Measurements from ENCODE around the gene ETFB. TPM values are rescaled to one million over a fixed set of nuclear protein-coding genes. Genes with fewer than 3 reads are reported as not detected.

The ETFB gene
- total RNA-seq, 1 donor from 2014 or later, result 43.7 TPM

DNA sequence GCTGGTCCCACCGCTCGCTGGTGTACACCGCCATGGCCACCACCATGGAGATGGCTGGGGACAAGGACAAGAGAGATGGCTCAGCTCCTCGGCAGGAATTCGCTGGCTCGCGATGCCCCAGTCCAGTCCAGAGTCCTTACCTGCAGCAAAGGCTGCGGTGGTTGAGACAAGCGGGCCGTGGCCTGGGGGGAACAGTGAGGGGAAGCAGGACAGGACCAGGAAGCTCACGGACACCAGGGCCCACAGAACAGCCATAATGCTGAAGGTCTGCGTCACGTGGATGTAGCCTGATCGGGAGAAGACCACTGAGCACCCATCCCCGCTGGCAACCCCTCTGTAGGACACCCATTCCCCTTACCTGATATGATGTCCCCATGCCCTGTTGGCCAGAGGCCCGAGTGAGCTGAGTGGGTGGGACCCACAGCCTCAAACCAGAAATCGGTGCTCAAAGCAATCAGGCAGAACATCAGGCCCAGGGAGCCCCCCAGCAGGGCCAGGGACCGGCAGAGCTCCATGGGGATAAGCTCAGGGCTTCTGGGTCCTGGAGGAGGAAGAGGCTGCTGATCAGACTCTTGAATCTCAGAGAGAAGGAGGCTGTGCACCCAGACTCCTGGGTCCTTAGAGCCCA lies 5.9 kb upstream of the ETFB start:
- Mint-ChIP-seq H3K4me1 (ENCODE audit: low read depth) (peaks cover 5% of the 10 kb centered on the region), H3K36me3 (ENCODE audit: low read depth) (no peaks in the 10 kb centered on the region), H3K27ac (ENCODE audit: unreplicated experiment) (no peak overlapping the region), H3K4me3 (ENCODE audit: unreplicated experiment) (no peak overlapping the region), H3K9me3 (ENCODE audit: low read depth) (no peaks in the 10 kb centered on the region), H3K27me3 (ENCODE audit: low read depth) (no peaks in the 10 kb centered on the region)
- DNase-seq (ENCODE audit: low spot score), result no peak
- TF ChIP-seq, protein P1, sequence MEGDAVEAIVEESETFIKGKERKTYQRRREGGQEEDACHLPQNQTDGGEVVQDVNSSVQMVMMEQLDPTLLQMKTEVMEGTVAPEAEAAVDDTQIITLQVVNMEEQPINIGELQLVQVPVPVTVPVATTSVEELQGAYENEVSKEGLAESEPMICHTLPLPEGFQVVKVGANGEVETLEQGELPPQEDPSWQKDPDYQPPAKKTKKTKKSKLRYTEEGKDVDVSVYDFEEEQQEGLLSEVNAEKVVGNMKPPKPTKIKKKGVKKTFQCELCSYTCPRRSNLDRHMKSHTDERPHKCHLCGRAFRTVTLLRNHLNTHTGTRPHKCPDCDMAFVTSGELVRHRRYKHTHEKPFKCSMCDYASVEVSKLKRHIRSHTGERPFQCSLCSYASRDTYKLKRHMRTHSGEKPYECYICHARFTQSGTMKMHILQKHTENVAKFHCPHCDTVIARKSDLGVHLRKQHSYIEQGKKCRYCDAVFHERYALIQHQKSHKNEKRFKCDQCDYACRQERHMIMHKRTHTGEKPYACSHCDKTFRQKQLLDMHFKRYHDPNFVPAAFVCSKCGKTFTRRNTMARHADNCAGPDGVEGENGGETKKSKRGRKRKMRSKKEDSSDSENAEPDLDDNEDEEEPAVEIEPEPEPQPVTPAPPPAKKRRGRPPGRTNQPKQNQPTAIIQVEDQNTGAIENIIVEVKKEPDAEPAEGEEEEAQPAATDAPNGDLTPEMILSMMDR (IDR thresholded peaks at IDR 0.05), result no peak

DNA sequence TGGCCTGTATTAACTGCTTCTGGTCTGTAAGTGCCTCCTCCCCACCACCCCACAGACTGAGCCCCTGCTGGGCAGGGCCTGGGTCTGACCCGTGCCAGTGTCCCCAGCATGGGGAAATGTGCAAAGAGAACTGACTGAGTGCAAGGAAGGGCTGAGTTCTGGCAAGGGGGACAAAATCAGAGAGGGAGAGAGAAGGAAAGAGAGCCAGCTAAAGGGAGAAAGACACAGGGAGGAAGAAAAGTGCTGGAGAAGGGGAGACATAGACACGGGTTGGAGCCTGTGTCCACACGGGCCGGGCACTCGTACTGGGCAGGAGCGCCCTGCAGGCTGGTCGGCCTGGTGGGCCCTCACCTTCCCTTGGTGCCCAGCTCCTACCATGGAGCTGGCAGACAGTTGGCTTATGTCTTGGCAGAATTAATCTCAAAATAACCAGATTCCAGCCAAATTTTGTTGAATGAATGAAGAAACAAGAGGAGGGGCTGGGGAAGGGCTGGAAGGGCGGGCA lies 5.0 kb upstream of the ETFB start:
- Mint-ChIP-seq H3K4me3 (ENCODE audit: unreplicated experiment) (no peak overlapping the region), H3K27ac (ENCODE audit: unreplicated experiment) (no peak overlapping the region), H3K9me3 (ENCODE audit: low read depth) (no peaks in the 10 kb centered on the region), H3K4me1 (ENCODE audit: low read depth) (peaks cover 13% of the 10 kb centered on the region), H3K27me3 (ENCODE audit: low read depth) (no peaks in the 10 kb centered on the region), H3K36me3 (ENCODE audit: low read depth) (no peaks in the 10 kb centered on the region)
- no peak for DNase-seq (ENCODE audit: low spot score)
- TF ChIP-seq, protein P1 (IDR thresholded peaks at IDR 0.05), result no peak

DNA sequence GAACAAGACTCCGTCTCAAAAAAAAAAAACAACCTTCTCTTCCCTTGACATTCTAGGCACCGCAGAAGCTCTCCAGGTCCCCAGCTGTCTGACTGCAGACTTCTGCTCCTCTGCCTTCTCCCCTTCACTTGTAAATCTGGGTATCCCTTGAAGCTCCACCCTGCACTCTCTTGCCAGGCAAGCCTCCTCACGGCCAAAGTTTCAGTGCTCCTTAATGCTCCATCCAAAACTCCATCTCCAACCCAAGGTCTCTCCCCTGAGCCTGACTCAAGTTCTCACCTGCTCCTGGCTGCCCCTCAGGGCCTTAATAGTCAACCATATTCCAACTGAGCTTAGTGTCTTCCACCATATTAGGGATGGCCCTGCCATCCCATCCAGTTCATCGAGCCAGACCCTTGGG lies 4.0 kb upstream of the ETFB start:
- no peak overlapping the region for H3K4me3 Mint-ChIP-seq (ENCODE audit: unreplicated experiment)
- no peak overlapping the region for H3K27ac Mint-ChIP-seq (ENCODE audit: unreplicated experiment)
- H3K4me1 Mint-ChIP-seq (ENCODE audit: low read depth), result peaks cover 20% of the 10 kb centered on the region
- no peaks in the 10 kb centered on the region for H3K9me3 Mint-ChIP-seq (ENCODE audit: low read depth)
- DNase-seq (ENCODE audit: low spot score), result no peak
- H3K36me3 Mint-ChIP-seq (ENCODE audit: low read depth), result no peaks in the 10 kb centered on the region
- TF ChIP-seq, protein P1 (IDR thresholded peaks at IDR 0.05), result no peak
- H3K27me3 Mint-ChIP-seq (ENCODE audit: low read depth), result no peaks in the 10 kb centered on the region

DNA sequence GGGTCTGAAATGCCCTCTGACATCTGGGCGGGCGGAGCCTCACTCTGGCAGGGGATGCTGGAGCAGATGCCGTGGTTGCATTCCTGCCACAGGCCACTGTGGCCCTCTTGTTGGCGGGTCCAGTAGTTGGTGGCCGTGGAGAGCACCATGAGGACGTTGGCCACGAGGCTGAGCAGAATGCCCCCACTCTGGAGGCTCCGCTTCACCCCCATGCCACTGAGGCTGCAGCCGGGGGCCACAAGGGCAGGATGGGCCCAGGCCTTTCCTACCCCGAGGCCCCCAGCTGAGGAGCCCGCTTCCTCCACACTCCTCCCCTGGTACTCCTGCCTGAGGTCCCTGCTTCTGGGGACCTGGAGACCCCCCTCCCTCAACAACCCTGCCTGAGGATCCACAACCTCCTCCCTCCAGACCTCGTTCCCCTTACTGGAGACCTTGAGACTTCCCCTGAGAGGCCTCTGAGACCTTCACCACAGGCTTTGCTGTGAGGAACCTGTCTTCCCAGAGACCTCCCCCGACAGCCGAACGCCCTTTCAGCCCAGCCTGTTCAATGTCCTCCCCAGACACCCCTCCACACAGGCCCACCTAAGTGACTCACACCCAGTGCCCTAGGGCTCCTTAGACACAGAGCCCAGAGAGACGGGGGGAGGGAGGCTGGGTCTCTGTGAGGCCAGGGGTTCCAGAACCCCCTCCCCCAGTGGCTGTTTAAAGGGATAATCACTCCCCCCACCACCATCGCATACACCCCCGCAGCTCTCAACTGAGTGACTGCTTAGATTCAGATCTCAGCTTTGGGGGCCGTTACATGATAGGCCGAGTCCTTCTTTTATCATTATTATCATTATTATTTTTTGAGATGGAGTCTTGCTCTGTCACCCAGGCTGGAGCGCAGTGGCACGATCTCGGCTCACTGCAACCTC lies 2.4 kb upstream of the ETFB start, which contains the start of gene CLDND2:
TSS of gene CLDND2 (minus strand) at position 638 of the 917 bp plus-strand sequence. CDS start at position 212, 426 bp downstream.
- H3K9me3 Mint-ChIP-seq (ENCODE audit: low read depth), result no peaks in the 10 kb centered on the region
- H3K27me3 Mint-ChIP-seq (ENCODE audit: low read depth), result no peaks in the 10 kb centered on the region
- TF ChIP-seq, protein P1 (IDR thresholded peaks at IDR 0.05), result no peak
- peaks cover 31% of the 10 kb centered on the region for H3K4me1 Mint-ChIP-seq (ENCODE audit: low read depth)
- H3K36me3 Mint-ChIP-seq (ENCODE audit: low read depth), result no peaks in the 10 kb centered on the region
- H3K4me3 Mint-ChIP-seq (ENCODE audit: unreplicated experiment), result peak within 1 kb of the TSS; percentile 98
- peak within 1 kb of the TSS; percentile 99 for H3K27ac Mint-ChIP-seq (ENCODE audit: unreplicated experiment)
- no peak for DNase-seq (ENCODE audit: low spot score)
